Measurements from ENCODE around the gene IL4I1.

Gene IL4I1

DNA sequence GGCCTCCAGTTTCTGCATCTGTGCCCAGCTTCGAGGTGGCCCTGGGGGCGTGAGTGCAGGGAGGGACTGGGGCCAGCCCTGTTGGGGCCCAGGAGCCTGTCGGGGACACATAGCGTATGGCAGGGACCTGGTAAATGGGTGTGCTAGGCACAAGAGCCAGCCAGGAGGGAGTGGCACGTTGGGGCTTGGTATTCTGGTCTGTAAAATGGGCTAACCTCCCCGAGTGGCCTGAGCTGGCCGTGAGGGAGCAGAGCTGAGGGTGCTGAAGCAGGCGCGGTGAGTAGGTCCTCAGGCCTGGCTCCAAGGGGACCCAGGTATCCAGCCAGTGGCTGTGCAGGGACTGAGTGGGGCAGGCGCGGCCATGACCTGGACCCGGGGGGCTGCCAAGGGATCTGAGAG, 41.4 kb downstream of the IL4I1 start:
- in situ Hi-C loops (cut with MboI; ENCODE audit: low pct_unique_long_range_greater_than_20kb, low sequenced_read_pairs, unreplicated experiment) = no loop called here
- no peak for DNase-seq (ENCODE audit: low spot score)
- TF ChIP-seq, protein P1, sequence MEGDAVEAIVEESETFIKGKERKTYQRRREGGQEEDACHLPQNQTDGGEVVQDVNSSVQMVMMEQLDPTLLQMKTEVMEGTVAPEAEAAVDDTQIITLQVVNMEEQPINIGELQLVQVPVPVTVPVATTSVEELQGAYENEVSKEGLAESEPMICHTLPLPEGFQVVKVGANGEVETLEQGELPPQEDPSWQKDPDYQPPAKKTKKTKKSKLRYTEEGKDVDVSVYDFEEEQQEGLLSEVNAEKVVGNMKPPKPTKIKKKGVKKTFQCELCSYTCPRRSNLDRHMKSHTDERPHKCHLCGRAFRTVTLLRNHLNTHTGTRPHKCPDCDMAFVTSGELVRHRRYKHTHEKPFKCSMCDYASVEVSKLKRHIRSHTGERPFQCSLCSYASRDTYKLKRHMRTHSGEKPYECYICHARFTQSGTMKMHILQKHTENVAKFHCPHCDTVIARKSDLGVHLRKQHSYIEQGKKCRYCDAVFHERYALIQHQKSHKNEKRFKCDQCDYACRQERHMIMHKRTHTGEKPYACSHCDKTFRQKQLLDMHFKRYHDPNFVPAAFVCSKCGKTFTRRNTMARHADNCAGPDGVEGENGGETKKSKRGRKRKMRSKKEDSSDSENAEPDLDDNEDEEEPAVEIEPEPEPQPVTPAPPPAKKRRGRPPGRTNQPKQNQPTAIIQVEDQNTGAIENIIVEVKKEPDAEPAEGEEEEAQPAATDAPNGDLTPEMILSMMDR (IDR thresholded peaks at IDR 0.05; ENCODE audit: extremely low read depth, insufficient read depth, missing control alignments) = no peak

DNA sequence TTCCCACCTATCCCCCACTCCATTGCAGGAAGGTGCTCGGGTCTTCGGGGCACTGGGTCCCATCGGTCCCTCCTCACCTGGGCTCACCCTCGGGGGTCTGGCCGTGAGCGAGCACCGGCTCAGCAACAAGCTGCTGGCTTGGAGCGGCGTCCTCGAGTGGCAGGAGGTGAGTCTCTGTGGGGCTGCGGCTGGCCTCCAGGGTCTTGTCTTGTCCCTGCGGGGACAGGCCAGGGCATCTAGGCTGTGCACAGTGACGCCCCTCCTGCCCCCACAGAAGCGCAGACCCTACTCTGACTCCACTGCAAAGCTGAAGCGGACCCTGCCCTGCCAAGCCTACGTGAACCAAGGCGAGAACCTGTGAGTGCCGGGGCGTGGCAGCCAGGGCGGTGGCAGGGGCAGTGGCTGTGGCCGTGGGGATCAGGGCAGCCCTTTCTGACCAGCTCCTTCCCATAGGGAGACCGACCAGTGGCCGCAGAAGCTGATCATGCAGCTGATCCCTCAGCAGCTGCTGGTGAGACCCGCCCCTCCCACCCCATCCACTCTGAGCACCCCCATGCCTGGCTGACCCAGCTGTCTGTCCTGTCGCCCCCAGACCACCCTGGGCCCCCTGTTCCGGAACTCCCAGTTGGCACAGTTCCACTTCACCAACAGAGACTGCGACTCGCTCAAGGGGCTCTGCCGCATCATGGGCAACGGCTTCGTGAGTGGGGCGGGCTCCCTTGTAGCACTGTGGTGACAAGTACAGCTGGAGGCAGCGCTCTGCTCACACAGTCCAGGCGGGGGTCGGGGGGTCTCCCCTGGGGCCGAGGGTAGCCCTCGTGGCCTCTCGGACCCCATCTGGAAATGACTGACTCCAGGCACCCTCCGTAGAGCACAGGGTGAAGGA, 42.1 kb downstream of the IL4I1 start:
- TF ChIP-seq, protein P1 (IDR thresholded peaks at IDR 0.05; ENCODE audit: extremely low read depth, insufficient read depth, missing control alignments) = no peak
- in situ Hi-C loops (cut with MboI; ENCODE audit: low pct_unique_long_range_greater_than_20kb, low sequenced_read_pairs, unreplicated experiment) = no loop called here
- DNase-seq (ENCODE audit: low spot score) = no peak

DNA sequence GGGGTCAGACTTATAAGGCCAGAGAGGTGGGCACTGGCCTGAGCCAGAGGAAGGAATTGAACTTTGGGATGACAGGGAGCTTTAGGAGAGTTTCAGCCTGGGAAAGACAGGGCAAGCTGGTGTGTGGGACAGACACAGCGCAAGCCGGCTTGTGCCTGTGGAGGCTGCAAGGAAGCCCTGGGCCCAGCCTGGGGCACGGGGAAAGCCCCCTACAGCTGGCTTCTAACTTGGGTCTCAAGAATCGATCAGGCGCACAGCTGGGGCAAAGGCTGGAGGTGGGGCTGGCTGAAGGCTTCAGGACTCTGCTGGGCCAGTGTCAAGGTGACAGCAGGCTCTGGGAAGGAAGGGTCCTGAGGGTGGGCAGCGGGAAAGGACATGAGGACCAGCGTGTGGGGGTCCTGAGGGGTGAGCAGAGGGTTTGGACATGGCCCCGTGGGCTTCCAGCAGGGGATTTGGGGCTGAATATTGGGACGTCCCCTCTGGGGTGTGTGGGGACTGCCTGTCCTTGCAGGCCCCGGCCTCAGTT, 42.8 kb downstream of the IL4I1 start:
- in situ Hi-C loops (cut with MboI; ENCODE audit: low pct_unique_long_range_greater_than_20kb, low sequenced_read_pairs, unreplicated experiment) = no loop called here
- DNase-seq (ENCODE audit: low spot score) = no peak
- TF ChIP-seq, protein P1 (IDR thresholded peaks at IDR 0.05; ENCODE audit: extremely low read depth, insufficient read depth, missing control alignments) = no peak

DNA sequence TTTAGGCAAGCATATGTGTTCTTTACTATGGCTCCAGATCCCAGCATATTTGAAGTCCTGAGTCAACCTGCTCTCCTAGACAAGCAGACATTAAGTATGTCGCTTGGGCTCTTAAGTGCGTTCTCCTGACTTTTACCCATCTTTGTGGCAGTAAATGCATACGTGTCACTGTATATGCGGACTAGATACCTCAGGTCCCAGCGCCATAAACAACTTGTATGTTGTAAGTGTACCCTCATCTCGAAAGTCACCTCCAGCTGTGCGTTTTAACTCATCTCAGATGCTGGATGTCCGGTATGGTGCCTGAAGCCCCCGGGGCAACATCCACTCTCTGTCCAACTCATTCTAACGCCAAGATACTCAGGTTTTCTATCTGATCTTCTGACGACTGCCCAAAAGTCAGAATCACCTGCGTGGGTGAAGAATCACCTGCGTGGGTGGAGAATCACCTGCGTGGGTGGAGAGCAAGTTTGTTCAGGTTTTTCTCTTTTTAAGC, 44.0 kb downstream of the IL4I1 start:
- TF ChIP-seq, protein P1 (IDR thresholded peaks at IDR 0.05; ENCODE audit: extremely low read depth, insufficient read depth, missing control alignments) = no peak
- DNase-seq (ENCODE audit: low spot score) = no peak
- in situ Hi-C loops (cut with MboI; ENCODE audit: low pct_unique_long_range_greater_than_20kb, low sequenced_read_pairs, unreplicated experiment) = no loop called here

DNA sequence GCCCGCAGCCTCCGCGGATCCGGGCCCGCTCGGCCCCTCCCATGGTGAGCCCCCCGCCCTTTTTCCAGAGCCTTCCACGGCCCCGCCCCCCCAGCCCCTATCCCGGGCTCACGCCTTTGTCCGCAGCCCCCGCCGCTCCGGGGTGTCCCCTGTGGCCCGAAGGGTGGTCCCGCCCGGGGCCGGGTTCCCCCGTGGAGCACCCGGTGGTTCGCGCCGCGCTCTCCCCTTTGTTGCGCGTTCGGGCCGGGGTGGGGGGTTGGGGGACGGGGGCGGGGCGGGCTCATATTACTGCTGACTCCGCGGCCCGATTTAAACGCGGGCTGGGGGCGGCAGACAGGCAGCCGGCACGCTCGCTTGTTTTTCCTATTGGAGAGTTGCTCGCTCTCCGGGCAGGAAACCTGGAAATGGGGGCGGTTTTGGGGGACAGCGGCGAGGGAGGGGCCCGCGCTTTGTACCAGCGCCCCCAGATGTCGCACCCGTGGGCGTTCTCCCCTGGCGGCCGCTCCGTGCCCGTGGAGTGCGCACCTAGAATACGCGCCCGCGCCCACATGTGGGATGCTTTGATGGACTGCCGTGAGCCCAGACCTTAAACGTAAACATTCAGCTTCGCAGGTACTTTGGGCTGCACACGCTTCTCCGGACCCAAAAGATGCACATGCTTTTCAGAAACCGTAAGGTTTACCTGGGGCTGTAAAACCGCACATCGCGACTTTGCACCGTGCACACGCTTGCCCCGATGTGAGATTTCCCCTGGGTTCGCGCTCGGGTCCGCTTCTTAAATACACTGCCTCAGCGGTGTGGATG, 45.0 kb downstream of the IL4I1 start:
- DNase-seq (ENCODE audit: low spot score) = peak; percentile 69
- in situ Hi-C loops (cut with MboI; ENCODE audit: low pct_unique_long_range_greater_than_20kb, low sequenced_read_pairs, unreplicated experiment) = no loop called here
- TF ChIP-seq, protein P1 (IDR thresholded peaks at IDR 0.05; ENCODE audit: extremely low read depth, insufficient read depth, missing control alignments) = no peak
